NCI-H2171 treated with DMSO at 0.1 percent for 48 hours (cell line): ENCODE measurements around the gene HTRA3.

Experiments used
- DNase-seq: peaks from one replicate; lab custom pipeline; 2025; lab: John Stamatoyannopoulos, UW

HTRA3 gene

DNA sequence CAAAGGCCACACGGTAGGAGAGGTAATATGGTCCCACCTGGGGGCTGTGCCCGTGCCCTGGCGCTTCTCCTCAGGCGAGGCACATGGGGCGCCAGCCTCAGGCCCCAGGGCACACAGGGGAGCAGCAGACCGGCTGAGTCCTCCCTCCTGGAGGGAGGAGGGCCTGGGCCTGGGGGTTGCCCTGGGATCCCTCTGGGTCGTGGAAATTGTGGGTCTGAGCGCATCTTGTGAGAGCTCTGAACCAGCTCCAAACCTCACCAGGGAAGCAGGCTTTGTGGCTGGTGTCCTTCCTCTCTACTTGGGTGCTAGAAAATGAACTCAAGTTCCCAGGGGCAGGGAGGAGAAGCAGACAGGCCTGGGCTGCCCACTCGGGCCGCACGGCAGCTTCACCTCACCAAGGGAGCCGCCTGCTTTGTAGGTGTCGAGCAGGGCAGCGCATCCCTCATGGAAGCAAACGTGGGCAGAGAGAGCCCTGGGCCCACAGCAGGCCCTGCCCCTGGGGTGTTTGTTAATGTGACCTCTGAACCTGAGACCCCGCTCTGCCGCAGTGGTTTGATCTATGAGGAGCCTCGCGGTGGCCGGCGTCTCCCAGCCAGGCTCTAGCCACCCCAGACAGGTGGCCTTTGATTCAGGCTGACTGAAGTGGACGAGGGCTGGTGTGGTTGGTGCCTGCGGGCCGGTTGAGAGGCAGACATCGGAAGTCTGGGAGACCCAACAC is 10.8 kb downstream of the HTRA3 start:
- DNase-seq: no peak

DNA sequence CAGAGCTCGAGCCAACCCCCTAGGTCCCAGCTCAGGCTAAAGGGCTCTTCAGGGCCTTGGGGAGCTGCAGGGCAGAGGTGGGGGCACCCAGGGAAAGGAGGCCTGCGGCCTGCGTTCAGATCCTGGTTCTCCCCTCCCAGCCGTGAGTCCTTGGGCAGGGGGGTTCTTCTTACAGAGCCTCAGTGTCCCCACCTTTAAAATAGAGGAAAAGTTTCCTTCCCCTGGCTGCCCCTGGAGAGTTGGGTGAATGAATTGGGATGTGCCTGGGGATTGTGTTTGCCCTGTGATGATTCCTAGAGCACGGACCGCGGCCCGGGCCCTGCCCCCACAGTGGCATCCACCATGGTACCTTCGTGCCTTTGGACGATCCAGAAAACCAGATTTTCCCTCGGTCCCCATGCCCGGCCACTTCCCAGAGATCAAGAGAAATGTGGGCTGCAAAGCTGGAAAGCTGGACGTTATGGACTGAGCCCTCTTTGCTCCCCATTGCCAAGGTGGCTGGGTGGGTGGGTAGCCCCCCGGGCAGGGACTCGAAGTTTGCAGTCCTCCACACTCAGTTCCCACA is 11.4 kb downstream of the HTRA3 start:
- no peak for DNase-seq

DNA sequence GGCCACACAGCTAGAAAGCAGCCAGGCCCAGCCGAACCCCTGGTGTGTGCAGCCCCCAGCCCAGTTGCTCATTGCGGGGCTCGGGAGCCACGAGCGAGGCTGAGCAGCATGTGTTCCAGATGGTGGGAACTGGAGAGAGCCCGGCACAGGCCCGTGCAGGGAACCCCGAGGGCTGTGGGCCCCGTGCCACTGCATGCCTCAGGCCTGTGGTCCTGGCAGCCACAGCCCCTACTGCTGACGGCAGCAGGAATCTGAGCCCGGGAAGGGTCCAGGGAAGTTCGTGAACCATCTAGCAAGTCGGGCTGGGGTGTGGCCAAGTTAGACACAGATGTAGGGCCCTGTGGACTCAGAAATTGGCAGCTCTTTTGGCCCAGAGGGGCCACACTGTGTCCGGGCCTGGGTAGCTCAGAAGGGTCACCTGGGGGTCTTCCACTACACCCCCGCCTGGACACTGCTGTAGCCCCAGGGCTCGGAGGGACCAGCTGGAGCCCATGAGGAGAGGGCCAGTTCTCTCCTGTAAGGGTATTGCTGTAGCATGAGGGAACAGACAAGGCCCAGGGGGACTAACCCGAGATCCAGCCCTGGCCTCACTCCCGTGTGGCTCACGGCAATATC is 12.1 kb downstream of the HTRA3 start:
- peak; percentile 10 for DNase-seq

DNA sequence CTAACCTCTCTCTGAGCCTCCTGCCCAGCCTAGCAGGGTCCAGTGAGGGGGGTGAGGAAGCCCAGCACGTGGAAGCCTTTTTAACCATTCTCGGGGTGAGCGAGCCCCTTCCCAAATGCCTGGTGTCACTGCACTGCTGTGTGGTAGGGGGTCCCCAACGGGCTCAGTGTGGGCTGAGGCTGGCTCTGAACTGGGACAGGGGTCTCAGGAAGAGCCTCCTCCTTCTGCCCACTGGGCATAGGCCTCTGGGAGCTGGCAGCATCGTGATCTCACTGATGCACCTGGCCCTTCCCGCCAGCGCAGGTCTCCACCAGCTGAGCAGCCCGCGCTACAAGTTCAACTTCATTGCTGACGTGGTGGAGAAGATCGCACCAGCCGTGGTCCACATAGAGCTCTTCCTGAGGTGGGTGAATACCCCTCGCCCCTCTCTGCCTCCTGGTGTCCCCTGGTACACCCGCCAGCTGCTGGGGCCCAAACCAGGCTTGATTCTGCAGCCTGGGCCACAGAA is 12.6 kb downstream of the HTRA3 start:
- no peak for DNase-seq

DNA sequence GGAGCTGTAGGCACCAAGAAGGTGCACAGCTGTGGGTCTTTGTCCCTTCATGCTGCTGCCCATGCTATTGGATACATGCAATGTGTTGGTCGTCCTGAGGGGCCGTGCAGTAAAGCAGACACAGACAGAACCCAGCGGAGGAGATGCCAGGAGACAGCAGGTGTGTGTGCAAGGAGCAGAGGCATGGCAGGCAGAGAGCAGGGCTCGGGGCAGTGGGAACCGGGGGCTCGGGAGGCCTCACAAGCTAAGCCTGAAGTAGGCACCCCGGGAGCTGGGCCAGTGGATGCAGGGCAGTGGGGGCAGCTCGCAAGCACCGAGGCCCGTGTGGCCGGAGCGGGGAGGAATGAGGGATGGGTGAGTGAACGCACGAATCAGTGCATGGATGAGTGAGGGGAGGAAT is 13.2 kb downstream of the HTRA3 start:
- no peak for DNase-seq

DNA sequence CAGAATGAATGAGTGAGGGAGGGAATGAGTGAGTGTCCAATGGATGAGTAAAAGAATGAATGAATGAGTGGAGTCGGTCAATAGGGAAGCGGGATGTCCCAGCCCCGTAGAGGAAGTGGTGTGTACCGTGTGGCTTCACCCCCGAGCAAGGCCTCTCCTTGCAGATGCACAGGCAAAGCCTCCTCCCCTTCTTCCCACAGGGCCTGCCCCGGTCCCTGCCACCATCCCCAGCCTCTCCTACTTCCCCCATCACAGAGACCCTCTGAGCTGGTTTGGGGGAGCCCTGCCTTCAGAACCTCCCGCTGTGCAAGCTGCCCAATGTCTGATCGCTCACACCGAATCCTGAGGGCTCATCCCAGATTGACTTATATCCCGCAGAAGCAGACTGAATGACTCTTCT is 13.6 kb downstream of the HTRA3 start:
- no peak for DNase-seq

DNA sequence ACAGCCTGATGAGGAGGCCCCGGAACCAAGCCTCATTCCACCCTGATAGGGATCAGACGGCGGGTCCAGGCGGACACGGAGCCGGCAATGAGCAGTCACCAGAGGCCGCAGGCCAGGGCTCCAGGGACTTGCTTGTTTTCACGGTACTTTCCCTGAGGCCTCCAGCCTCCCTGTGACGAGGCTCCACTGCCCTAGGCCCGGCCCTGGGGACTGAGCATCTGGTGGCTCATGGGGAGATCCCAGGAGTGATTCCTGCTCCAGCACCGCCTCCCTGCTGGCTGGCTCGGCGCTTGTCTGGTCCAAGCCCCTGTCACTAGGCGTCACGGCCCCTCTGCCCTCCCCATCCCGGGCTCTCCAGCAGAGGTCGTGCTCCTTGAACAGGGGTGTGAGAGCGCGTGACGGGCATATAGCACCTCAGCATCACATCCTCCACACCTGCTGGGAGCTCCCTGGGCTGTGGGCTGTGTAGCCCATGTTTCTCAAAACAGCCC is 14.1 kb downstream of the HTRA3 start:
- DNase-seq: peak; percentile 20

DNA sequence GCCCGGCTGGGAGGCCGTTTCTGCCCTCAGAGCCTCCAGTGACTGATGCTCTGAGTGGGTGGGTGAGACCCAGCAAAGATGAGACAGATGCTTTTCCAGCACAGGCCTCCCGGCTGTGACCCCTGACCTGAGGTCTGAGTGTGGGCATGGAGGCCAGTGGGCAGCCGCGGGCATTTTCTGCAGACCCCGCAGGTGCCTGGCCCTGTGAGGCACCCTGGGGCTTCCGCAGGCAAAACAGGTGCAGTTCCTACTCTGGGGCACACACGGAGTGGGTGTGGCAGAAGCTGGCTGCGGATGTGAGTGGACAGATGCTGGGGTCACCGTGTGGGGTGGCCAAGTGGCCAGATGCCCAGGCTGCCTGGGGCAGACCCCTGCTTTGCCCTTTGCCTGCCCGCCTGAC is 14.8 kb downstream of the HTRA3 start:
- no peak for DNase-seq

DNA sequence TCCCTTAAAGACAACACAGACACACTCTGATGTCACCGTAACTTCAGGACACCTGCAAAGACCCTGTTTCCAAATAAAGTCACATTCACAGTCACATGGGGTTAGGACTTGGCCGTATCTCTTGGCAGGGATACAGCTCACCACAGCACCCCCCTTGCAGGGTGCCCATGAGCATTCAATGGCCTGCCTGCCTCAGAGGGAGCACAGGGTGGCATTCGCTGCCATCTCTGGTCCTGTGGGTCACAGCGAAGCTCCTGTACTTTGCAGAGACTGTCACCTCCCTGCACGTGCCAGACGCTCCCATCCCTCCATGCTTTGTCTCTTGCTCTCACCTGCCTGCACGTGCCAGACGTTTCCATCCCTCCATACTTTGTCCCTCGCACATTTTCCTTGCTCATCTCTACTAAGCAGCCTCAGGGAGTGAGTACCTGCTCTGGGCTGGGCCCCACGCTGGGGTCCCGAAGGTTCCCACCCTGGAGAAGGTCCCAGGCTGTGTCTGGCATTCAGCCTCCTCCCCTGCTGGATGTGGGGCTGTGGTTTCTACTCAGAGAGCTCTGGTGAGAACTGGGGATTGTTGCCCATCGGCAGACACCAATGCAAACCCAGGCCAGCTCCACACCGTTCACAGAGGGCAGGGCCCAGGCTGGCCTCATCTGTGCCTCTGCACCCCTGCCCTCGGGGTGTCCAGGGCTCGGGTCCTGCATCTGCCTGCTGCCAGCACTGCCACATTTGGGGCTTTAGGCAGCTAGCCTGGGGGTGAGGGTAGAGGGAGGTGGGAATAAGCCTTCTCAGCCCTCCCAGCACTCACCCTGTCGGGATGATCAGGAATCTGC is 15.8 kb downstream of the HTRA3 start:
- DNase-seq: no peak

DNA sequence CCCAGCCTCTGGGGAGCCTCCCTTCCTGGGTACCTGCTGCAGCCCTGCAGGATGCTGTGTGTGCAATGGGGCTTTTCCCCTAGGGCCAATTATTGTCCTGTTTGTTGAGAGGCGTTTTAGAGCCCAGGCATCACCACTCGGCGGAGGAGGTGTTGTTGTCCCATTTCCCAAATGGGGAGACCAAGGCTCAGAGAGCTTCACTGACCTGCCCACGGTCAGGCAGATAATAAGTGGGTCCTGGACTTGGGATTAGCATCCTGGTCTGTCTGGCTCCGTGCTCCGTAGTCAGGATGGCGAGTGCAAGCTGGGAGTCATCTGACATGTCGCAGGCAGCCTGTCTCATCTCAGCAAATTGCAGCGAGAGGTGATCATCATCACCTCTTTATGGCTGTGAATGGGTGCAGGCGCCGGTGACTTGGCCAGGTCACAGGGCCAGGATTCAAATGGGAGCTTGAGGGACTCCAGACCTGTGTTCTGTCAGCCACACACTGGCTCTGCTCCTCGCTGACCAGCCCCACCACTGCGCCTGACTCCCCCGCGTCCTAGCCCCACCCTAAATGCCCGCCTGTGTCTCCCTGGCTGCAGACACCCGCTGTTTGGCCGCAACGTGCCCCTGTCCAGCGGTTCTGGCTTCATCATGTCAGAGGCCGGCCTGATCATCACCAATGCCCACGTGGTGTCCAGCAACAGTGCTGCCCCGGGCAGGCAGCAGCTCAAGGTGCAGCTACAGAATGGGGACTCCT is 16.6 kb downstream of the HTRA3 start:
- no peak for DNase-seq

DNA sequence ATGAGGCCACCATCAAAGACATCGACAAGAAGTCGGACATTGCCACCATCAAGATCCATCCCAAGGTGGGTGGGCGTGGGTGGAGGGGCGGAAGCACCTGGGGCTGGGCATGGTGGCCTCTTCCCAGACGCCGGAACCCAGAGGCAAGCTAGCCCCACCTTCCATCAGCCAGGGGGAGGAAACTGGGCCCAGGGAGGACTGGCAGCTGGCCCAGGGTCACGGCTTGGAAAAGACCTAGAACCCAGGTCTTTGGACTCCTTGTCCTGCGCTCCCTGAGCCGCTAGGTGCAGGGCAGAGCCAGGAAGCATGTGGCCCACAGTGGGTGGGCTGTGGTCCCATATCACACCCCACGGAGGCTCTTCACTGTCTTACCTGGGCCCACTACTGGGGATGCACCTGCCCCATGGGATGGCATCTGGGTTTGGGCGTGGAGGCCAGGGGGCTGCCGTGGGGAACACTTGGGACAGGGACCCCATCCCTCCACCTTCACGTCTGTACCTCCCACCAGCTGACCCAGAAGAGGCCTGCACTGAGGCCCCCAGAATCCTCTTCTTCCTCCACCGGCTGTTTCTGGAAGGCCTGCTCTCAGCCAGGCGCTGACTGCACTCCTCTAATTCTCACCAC is 17.3 kb downstream of the HTRA3 start:
- no peak for DNase-seq

DNA sequence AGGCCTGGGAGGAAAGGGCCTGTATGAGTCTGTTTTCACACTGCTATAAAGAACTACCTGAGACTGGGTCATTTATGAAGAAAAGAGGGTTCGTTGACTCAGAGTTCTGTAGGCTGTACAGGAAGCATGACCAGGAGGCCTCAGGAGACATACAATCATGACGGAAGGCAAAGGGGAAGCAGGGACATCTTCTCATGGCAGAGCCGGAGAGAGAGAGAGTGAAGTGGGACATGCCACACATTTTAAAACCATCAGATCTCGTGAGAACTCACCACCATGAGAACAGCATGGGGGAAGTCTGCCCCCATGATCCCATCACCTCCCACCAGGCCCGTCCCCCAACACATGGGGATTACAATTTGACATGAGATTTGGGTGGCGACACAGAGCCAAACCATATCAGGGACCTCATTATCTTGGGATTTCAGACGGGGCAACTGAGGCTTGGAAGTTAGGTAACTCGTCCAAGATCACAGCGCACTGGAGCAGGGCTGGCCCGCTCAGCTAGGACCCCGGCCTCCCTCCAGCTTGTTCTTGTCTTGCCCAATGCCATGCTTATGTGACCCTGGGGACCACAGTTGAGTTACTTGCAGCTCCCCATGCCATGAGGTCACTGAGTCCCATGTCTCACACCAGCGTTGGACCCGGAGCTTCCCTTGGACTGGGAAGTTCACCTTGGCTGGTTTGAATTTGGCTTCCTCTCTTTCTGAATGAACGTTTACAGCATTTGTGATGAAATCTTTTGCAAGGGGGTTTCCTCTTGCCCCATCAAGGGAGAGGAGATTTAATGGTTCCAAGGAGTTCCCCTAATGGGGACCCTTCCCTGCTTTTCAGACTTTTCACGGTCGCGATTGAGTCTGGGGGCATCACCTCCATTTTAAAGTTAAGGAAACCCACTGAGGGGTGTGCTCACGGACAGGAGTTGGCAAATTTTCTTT is 18.1 kb downstream of the HTRA3 start:
- no peak for DNase-seq

DNA sequence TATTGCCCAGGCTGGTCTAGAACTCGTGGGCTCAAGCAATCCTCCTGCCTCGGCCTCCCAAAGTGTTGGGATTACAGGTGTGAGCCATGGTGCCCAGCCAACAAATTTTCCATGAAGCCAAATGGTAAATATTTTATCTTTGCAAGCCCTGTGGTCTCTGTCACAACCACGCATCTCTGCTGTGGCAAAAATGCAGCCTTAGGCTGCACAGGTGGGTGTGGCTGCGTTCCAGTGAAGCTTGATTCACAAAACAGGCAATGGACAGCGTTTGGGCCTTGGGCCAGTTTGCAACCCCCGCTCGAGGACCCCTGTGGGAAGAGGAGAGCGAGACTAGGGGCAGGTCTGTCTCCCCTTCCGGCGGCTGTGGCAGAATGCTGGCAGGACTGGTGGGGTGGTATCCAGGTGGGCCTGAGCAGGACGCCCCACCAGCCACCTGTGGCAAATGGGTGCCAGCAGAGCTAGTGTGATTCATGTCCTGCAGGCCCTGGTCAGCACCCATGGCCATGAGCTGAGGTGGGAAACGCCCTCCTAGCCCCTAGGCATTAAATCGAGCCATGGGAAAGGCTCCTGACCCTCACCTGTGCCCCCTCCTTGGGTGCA is 19.7 kb downstream of the HTRA3 start:
- DNase-seq: no peak

DNA sequence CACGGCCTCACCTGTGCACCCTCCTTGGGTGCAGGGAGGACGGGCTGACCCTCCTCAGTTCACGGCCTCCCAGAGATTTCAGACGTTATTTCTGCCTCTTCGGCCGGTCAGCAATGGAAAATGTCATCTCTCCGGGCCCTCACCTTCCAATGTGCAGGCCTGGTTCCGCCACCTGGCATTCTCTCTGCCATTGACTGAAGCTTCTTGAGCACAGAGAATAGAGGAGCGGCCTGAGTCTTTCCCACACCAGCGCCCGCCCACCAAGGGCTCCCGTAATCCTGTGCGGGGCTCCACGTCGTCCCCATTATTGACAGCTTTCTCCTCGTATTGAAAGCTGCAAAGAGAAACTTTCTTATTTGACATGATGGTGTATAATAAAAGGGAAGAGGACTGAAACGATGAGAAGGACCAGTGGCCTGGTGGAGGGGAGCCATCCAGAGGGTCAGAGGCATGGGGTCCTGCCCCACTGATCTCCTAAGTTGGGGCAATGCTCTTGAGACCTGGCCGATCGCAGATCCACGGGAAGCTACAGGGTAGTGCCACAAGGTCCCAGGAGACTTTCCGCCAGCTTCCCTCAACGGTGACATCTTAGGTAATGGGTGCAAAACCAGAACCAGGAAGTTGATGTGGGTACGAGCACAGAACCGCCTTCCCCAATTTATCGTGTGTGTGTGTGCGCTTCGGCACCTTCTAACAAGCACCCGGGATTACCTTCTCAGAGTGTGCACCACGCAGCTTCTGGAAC is 20.6 kb downstream of the HTRA3 start:
- no peak for DNase-seq

DNA sequence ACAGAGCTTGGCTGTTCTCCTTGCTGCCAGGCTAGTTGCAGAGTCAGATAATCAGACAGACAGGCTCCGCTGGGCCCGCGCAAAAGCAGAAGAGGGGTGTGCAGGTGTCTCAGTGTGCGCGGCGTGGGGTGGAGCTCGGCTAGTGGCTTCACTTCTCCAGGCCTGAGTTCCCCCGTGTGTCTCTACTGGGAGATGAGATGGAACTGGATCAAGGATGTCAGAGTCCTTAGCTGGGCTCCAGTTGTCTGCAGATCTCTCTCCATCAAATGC is 21.1 kb downstream of the HTRA3 start:
- no peak for DNase-seq

DNA sequence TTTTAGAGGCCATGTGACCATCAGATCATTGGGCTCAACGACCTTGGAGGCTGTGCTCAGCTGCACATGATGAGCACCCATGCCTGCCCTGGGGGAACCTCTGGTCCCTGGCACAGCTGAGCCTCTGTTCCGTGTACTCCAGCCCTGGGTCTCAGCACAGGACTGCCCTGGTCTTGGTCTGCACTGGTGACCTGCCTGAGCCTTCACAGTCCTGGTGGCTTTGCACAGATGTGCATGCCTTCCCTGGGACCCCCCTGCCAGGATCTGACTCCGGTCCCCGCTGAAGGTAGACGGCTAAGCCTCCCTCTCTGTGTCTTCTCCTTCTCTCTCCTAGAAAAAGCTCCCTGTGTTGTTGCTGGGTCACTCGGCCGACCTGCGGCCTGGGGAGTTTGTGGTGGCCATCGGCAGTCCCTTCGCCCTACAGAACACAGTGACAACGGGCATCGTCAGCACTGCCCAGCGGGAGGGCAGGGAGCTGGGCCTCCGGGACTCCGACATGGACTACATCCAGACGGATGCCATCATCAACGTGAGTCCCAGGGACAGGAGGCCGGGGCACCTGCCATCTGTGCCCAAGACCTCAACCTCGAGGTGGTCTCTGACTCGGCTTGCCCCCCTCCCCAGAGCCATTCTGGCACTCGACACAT is 21.6 kb downstream of the HTRA3 start:
- DNase-seq: no peak

DNA sequence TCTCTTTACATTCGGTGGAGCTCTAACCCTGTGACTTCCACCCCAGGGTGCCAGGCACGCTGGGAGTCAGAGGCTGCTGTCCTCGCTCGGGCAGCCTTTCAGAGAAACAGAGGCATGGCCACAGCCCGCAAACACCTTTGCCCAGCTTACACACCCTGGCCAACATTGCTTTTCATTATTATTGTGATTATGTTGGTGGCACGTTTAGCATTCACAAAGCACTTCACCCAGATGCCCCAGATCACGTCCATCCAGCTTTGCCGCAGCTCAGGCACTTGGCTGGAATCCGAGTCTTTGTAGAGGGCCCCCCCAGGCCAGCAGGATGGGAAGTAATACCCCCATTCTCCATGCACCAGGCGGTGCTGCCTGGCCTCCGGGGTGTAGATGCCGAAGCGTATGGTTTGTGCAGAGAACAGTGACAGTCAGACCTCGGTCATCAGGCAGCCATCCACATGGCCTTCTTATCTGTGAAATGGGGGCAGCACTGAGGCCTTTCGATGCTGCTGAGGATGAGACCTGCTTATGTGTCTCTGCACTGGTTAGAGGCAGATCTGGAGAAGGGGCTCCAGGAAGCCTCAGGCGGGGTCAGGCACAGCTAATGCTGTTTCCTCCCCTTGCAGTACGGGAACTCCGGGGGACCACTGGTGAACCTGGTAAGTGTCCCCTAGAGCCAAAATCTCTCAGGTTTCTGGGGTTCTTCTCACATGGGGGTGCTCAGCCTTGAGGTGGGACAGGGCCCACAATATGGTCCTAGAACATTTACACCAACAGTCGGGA is 22.3 kb downstream of the HTRA3 start:
- DNase-seq: no peak
